OCI-LY7 (cell line): ENCODE results near the gene GALNTL6. TPM values are rescaled to one million over a fixed set of nuclear protein-coding genes. Genes with fewer than 3 reads are reported as not detected.

Experiments
- BruUV-seq: library from RNA; stranded (reverse); fragments of 400-500 nt; replicated peaks from 2 replicates; lab custom pipeline; 2021; lab: Mats Ljungman, UMichigan
- CTCF ChIA-PET: fragments of 300-600 bp; sonication (Branson Sonifier 250); formaldehyde crosslinking; loops from one replicate; lab custom pipeline; 2022; ENCODE audit warnings: antibody characterized with exemption; ENCODE audit not compliant: unreplicated experiment; lab: Charles Lee
- POLR2A ChIA-PET: fragments of 300-600 bp; sonication (Branson Sonifier 250); formaldehyde crosslinking; loops from one replicate; lab custom pipeline; 2022; ENCODE audit warnings: antibody characterized with exemption; lab: Charles Lee
- DNase-seq: peaks from one replicate; pipeline ENCODE4 v3.0.0-alpha.2; 2015; ENCODE audit warnings: low spot score
- H2AFZ ChIP-seq: fragments of 200-600 bp; sonication (generic), shearing (Covaris generic); 2 replicates; pipeline ENCODE4 v1.6.1; 2014; ENCODE audit warnings: mild to moderate bottlenecking, antibody characterized with exemption, low read length, moderate library complexity
- H3K27ac ChIP-seq: fragments of 200-600 bp; sonication (generic); 2 replicates; pipeline ENCODE4 v1.5.1; 2014; ENCODE audit warnings: mixed run types, low read depth, mild to moderate bottlenecking, moderate library complexity, low read length, inconsistent platforms; ENCODE audit not compliant: poor library complexity, severe bottlenecking
- H3K36me3 ChIP-seq: fragments of 200-600 bp; sonication (generic); 2 replicates; pipeline ENCODE4 v1.6.1; 2014; ENCODE audit warnings: mild to moderate bottlenecking, antibody characterized with exemption, low read length, moderate library complexity, mixed read lengths; ENCODE audit not compliant: insufficient read depth
- H3K4me1 ChIP-seq: fragments of 200-600 bp; sonication (generic); 2 replicates; pipeline ENCODE4 v1.5.1; 2014; ENCODE audit warnings: mild to moderate bottlenecking, low read length; ENCODE audit not compliant: insufficient read depth, poor library complexity, severe bottlenecking
- H3K4me2 ChIP-seq: fragments of 200-600 bp; sonication (generic); 2 replicates; pipeline ENCODE4 v1.6.1; 2014; ENCODE audit warnings: mild to moderate bottlenecking, low read length
- H3K4me3 ChIP-seq: fragments of 200-600 bp; sonication (generic); 2 replicates; pipeline ENCODE4 v1.5.1; 2014; ENCODE audit warnings: mild to moderate bottlenecking, low read depth, low read length; ENCODE audit not compliant: poor library complexity, severe bottlenecking
- H3K79me2 ChIP-seq: fragments of 200-600 bp; sonication (generic); 2 replicates; pipeline ENCODE4 v1.6.1; 2016; ENCODE audit warnings: low read depth, mild to moderate bottlenecking, low read length, moderate library complexity, mixed read lengths; ENCODE audit not compliant: insufficient read depth
- H3K9me2 ChIP-seq: fragments of 200-600 bp; sonication (generic); 2 replicates; pipeline ENCODE4 v1.6.1; 2016; ENCODE audit warnings: mild to moderate bottlenecking, low read length, mixed read lengths; ENCODE audit not compliant: insufficient read depth
- H3K9me3 ChIP-seq: fragments of 200-600 bp; sonication (generic); 2 replicates; pipeline ENCODE4 v1.6.1; 2014; ENCODE audit warnings: mild to moderate bottlenecking, mixed run types, low read length, mixed read lengths
- H4K20me1 ChIP-seq: fragments of 200-600 bp; sonication (generic); 2 replicates; pipeline ENCODE4 v1.6.1; 2014; ENCODE audit warnings: mild to moderate bottlenecking, antibody characterized with exemption, low read length, moderate library complexity, mixed read lengths; ENCODE audit not compliant: insufficient read depth
- EZH2phosphoT487 ChIP-seq: fragments of 200-600 bp; sonication (generic); IDR thresholded peaks from 2 replicates; pipeline ENCODE4 v1.6.1; 2018; ENCODE audit warnings: low read depth, borderline replicate concordance, mild to moderate bottlenecking, mixed run types, antibody characterized with exemption, low read length, moderate library complexity, mixed read lengths
- intact Hi-C: fragments of 100-400 bp; cut with micrococcal nuclease; formaldehyde crosslinking; loops from one replicate; pipeline ENCODE4 v1.10.0; 2022; ENCODE audit not compliant: unreplicated experiment
- total RNA-seq, 2 experiments: library from RNA; depleted of rRNA in 1 of 2; stranded (reverse); fragments of >200 nt in 1 of 2; shearing (Covaris generic) in 1 of 2; gene quantifications; 2 replicates each; pipeline ENCODE4 v1.2.3, GENCODE V29; 2014 to 2022
- TF ChIP-seq, protein P1 (sequence below): fragments of 200-600 bp; sonication (generic); conservative IDR thresholded peaks from 2 replicates; pipeline ENCODE4 v1.5.1; 2014; ENCODE audit warnings: mild to moderate bottlenecking, antibody characterized with exemption, low read length, moderate library complexity, mixed read lengths

The GALNTL6 gene
- total RNA-seq, 2 experiments from 2014 or later = not detected

DNA sequence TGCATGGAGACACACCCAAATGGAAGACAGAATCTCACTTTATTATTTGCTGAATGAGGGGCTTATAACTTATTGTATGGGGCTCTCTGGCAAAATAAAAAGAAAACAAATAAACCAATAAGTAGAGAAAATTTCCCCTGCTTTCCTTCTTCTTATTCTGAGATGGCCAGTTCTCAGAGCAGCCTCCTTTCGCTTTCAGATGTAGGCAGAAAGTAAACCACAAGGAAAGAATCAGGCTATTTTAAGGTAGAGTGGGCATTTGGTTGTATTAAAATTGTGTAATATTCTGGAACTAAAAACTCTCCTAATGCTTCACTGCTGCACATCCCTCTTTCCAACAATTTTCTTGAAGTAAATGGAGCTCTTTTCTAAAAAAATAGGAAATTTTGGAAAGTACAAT, 241.8 kb downstream of the GALNTL6 start:
- intact Hi-C loops = no loop called here
- ChIA-PET POLR2A (interaction anchor here (0.5 kb wide), 1 partner anchor 39 kb away, joined by 3 read pairs; no protein-coding TSS in a partner anchor), CTCF (no interaction called here)
- Histone ChIP-seq H3K79me2 (no peaks in the 10 kb centered on the region), H3K4me1 (no peaks in the 10 kb centered on the region), H4K20me1 (no peaks in the 10 kb centered on the region), H3K9me2 (no peaks in the 10 kb centered on the region), H3K36me3 (no peaks in the 10 kb centered on the region), H3K4me3 (no peak overlapping the region), H2AFZ (no peak overlapping the region), H3K9me3 (no peaks in the 10 kb centered on the region), H3K4me2 (no peak overlapping the region), H3K27ac (no peak overlapping the region)
- BruUV-seq = no TSS peak
- no peak for TF ChIP-seq EZH2phosphoT487
- TF ChIP-seq, protein P1, sequence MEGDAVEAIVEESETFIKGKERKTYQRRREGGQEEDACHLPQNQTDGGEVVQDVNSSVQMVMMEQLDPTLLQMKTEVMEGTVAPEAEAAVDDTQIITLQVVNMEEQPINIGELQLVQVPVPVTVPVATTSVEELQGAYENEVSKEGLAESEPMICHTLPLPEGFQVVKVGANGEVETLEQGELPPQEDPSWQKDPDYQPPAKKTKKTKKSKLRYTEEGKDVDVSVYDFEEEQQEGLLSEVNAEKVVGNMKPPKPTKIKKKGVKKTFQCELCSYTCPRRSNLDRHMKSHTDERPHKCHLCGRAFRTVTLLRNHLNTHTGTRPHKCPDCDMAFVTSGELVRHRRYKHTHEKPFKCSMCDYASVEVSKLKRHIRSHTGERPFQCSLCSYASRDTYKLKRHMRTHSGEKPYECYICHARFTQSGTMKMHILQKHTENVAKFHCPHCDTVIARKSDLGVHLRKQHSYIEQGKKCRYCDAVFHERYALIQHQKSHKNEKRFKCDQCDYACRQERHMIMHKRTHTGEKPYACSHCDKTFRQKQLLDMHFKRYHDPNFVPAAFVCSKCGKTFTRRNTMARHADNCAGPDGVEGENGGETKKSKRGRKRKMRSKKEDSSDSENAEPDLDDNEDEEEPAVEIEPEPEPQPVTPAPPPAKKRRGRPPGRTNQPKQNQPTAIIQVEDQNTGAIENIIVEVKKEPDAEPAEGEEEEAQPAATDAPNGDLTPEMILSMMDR = no peak
- no peak for DNase-seq

DNA sequence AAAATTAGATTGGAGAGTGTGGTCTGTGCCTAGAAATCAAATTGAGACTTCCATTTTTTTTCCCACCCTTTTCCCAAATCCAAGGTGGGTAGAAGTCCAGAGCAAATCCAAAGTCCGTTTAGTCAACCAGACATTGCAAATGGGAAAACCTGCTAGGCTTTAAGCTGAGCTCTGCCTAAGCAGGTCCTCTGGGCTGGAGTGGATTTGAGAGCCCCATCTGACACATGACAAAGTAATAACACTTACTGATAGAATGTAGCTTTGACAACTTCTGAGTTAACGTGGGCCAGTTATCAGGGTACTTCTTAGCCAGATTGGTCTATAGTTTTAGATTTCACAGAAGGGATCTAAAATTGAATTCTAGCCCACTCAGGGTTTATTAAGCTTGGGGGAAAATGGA, 242.3 kb downstream of the GALNTL6 start:
- H3K27ac ChIP-seq = no peak overlapping the region
- TF ChIP-seq, protein P1 = no peak
- TF ChIP-seq EZH2phosphoT487 = no peak
- H3K79me2 ChIP-seq = no peaks in the 10 kb centered on the region
- ChIA-PET POLR2A (interaction anchor here (0.5 to 1.2 kb wide), 3 partner anchors 18 to 40 kb away, joined by 3 read pairs; no protein-coding TSS in a partner anchor), CTCF (no interaction called here)
- H2AFZ ChIP-seq = no peak overlapping the region
- intact Hi-C loops = no loop called here
- H3K4me2 ChIP-seq = no peak overlapping the region
- no peaks in the 10 kb centered on the region for H3K9me2 ChIP-seq
- no peak for DNase-seq
- H3K36me3 ChIP-seq = no peaks in the 10 kb centered on the region
- BruUV-seq = no TSS peak
- no peak overlapping the region for H3K4me3 ChIP-seq
- no peaks in the 10 kb centered on the region for H3K9me3 ChIP-seq
- H4K20me1 ChIP-seq = no peaks in the 10 kb centered on the region
- no peaks in the 10 kb centered on the region for H3K4me1 ChIP-seq

DNA sequence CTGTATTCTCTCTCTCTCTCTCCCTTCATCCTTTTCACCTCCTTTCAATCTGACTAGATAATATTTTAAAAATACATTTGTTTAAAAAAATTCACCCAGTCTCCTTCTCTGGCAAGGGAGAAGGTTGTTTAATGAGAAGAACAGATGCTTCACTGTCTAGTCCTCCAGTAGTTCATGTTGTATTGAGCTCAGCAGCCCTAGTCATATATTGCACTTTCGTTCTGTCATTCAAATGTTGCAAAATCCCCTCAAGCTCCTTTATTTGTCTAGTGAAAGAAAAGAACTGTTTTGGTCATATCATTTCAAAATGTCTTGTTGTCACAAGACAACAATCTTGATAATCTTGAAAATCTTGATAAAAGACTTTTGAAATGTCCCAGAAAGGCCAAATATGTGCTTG, 248.0 kb downstream of the GALNTL6 start:
- H3K36me3 ChIP-seq = no peaks in the 10 kb centered on the region
- no peak for DNase-seq
- no peaks in the 10 kb centered on the region for H3K9me3 ChIP-seq
- no peak overlapping the region for H3K27ac ChIP-seq
- no peaks in the 10 kb centered on the region for H3K79me2 ChIP-seq
- ChIA-PET CTCF (no interaction called here), POLR2A (interaction anchor here (0.7 kb wide), 1 partner anchor 39 kb away, joined by 5 read pairs; no protein-coding TSS in a partner anchor)
- no peaks in the 10 kb centered on the region for H4K20me1 ChIP-seq
- H2AFZ ChIP-seq = no peak overlapping the region
- no peak overlapping the region for H3K4me3 ChIP-seq
- BruUV-seq = no TSS peak
- H3K9me2 ChIP-seq = no peaks in the 10 kb centered on the region
- no peak overlapping the region for H3K4me2 ChIP-seq
- no peak for TF ChIP-seq EZH2phosphoT487
- TF ChIP-seq, protein P1 = no peak
- intact Hi-C loops = no loop called here
- H3K4me1 ChIP-seq = no peaks in the 10 kb centered on the region
